HG02678 (cell line): ENCODE data around the gene HMCN1.

Source experiments
- ATAC-seq: cut with Tn5 transposase; IDR thresholded peaks from one replicate; pipeline ENCODE4 v1.9.1; 2021; ENCODE audit warnings: mild to moderate bottlenecking, moderate library complexity; ENCODE audit not compliant: unreplicated experiment

HMCN1 gene

GRCh38 chr1:185895208-185895900, 161.2 kb downstream of the HMCN1 start:
- ATAC-seq, result no peak

- no peak for ATAC-seq
Observed at GRCh38 chr1:185896863-185897262, 162.7 kb downstream of the HMCN1 start.

GRCh38 chr1:185906186-185906585, 172.0 kb downstream of the HMCN1 start:
- no peak for ATAC-seq

- no peak for ATAC-seq
Observed at GRCh38 chr1:185907246-185907645, 173.1 kb downstream of the HMCN1 start.

GRCh38 chr1:185911978-185912377, 177.8 kb downstream of the HMCN1 start:
- no peak for ATAC-seq

- ATAC-seq, result no peak
Observed at GRCh38 chr1:185912504-185912903, 178.3 kb downstream of the HMCN1 start.

GRCh38 chr1:185914089-185914488, 179.9 kb downstream of the HMCN1 start:
- ATAC-seq, result no peak

- ATAC-seq, result no peak
Observed at GRCh38 chr1:185916861-185917260, 182.7 kb downstream of the HMCN1 start.

- ATAC-seq, result no peak
Observed at GRCh38 chr1:185917646-185918045, 183.5 kb downstream of the HMCN1 start.

- peak; percentile 54 for ATAC-seq
Observed at GRCh38 chr1:185920602-185921001, 186.4 kb downstream of the HMCN1 start.

GRCh38 chr1:185921636-185922035, 187.4 kb downstream of the HMCN1 start:
- no peak for ATAC-seq

GRCh38 chr1:185926588-185926987, 192.4 kb downstream of the HMCN1 start:
- no peak for ATAC-seq

GRCh38 chr1:185929776-185930175, 195.6 kb downstream of the HMCN1 start:
- ATAC-seq, result no peak

GRCh38 chr1:185931438-185931837, 197.2 kb downstream of the HMCN1 start:
- no peak for ATAC-seq

- ATAC-seq, result no peak
Observed at GRCh38 chr1:185933580-185933979, 199.4 kb downstream of the HMCN1 start.

- ATAC-seq, result no peak
Observed at GRCh38 chr1:185934476-185935189, 200.4 kb downstream of the HMCN1 start.

GRCh38 chr1:185935360-185935759, 201.2 kb downstream of the HMCN1 start:
- no peak for ATAC-seq

- ATAC-seq, result no peak
Observed at GRCh38 chr1:185936641-185937040, 202.4 kb downstream of the HMCN1 start.

GRCh38 chr1:185938396-185938795, 204.2 kb downstream of the HMCN1 start:
- no peak for ATAC-seq

GRCh38 chr1:185939142-185939541, 205.0 kb downstream of the HMCN1 start:
- no peak for ATAC-seq

GRCh38 chr1:185942961-185943360, 208.8 kb downstream of the HMCN1 start:
- no peak for ATAC-seq

GRCh38 chr1:185956881-185957280, 222.7 kb downstream of the HMCN1 start:
- no peak for ATAC-seq
